ENCODE data around the gene RAPGEF4. TPM values are rescaled to one million over a fixed set of nuclear protein-coding genes. Genes with fewer than 3 reads are reported as not detected.

RAPGEF4 gene
- total RNA-seq, 4 donors from 2014 or later = 1.4 to 5.5 (median 1.8) TPM

GRCh38 chr2:172951554-172951953 lies 215.9 kb downstream of the RAPGEF4 start:
- Histone ChIP-seq H3K36me3 (no peaks in the 10 kb centered on the region), H3K4me3 (no peak overlapping the region), H3K27ac (no peak overlapping the region), H3K4me1 (no peaks in the 10 kb centered on the region), H3K27me3 (no peaks in the 10 kb centered on the region), H3K9me3 (no peaks in the 10 kb centered on the region)
- intact Hi-C loops (cut with DNase I; ENCODE audit: low total_unique reads) = no loop called here
- ATAC-seq (no peak), DNase-seq (no peak)
- in situ Hi-C loops (cut with MboI; ENCODE audit: low sequenced_read_pairs in 4 of 4) = loop anchor here in 2 of 4 donors (25.0 kb wide), 1 partner anchor 411 kb away; the partner anchor contains the start of gene CDCA7 (in 2 of the 2)
- TF ChIP-seq POLR2A (IDR thresholded peaks at IDR 0.05) = no peak
- TF ChIP-seq CTCF (IDR thresholded peaks at IDR 0.05 in 4 of 5, conservative IDR thresholded peaks at IDR 0.05 in 1 of 5) = no peak

- no peaks in the 10 kb centered on the region for H3K4me1 ChIP-seq
- intact Hi-C loops (cut with DNase I; ENCODE audit: low total_unique reads) = no loop called here
- in situ Hi-C loops (cut with MboI; ENCODE audit: low sequenced_read_pairs in 4 of 4) = loop anchor here in 2 of 4 donors (25.0 kb wide), 1 partner anchor 409 kb away; the partner anchor contains the start of gene CDCA7 (in 2 of the 2)
- H3K27me3 ChIP-seq = no peaks in the 10 kb centered on the region
- no peak for DNase-seq
- no peaks in the 10 kb centered on the region for H3K9me3 ChIP-seq
- no peaks in the 10 kb centered on the region for H3K36me3 ChIP-seq
- H3K27ac ChIP-seq = no peak overlapping the region
- H3K4me3 ChIP-seq = no peak overlapping the region
- ATAC-seq = no peak
- no peak for TF ChIP-seq POLR2A (IDR thresholded peaks at IDR 0.05)
- no peak for TF ChIP-seq CTCF (IDR thresholded peaks at IDR 0.05 in 4 of 5, conservative IDR thresholded peaks at IDR 0.05 in 1 of 5)
These were observed 217.8 kb downstream of the RAPGEF4 start for GRCh38 chr2:172953411-172953810.

GRCh38 chr2:172953970-172954852 lies 218.6 kb downstream of the RAPGEF4 start:
- DNase-seq (no peak), ATAC-seq (no peak)
- H3K36me3 ChIP-seq = no peaks in the 10 kb centered on the region

GRCh38 chr2:172955587-172955986 lies 219.9 kb downstream of the RAPGEF4 start:
- intact Hi-C loops (cut with DNase I; ENCODE audit: low total_unique reads) = no loop called here

More at GRCh38 chr2:172953970-172954852, 218.6 kb downstream of the RAPGEF4 start:
- H3K27ac ChIP-seq = no peak overlapping the region
- H3K27me3 ChIP-seq = no peaks in the 10 kb centered on the region
- no peaks in the 10 kb centered on the region for H3K4me1 ChIP-seq
- no peak overlapping the region for H3K4me3 ChIP-seq
- intact Hi-C loops (cut with DNase I; ENCODE audit: low total_unique reads) = no loop called here
- H3K9me3 ChIP-seq = no peaks in the 10 kb centered on the region
- TF ChIP-seq POLR2A (IDR thresholded peaks at IDR 0.05) (no peak), CTCF (IDR thresholded peaks at IDR 0.05 in 4 of 5, conservative IDR thresholded peaks at IDR 0.05 in 1 of 5) (no peak)
- in situ Hi-C loops (cut with MboI; ENCODE audit: low sequenced_read_pairs in 4 of 4) = loop anchor here in 2 of 4 donors (25.0 kb wide), 1 partner anchor 408 kb away; the partner anchor contains the start of gene CDCA7 (in 2 of the 2)

More at GRCh38 chr2:172955587-172955986, 219.9 kb downstream of the RAPGEF4 start:
- no peak overlapping the region for H3K27ac ChIP-seq
- no peak overlapping the region for H3K4me3 ChIP-seq
- H3K27me3 ChIP-seq = no peaks in the 10 kb centered on the region
- H3K36me3 ChIP-seq = no peaks in the 10 kb centered on the region
- DNase-seq (no peak), ATAC-seq (no peak)
- in situ Hi-C loops (cut with MboI; ENCODE audit: low sequenced_read_pairs in 4 of 4) = loop anchor here in 2 of 4 donors (25.0 kb wide), 1 partner anchor 407 kb away; the partner anchor contains the start of gene CDCA7 (in 2 of the 2)
- no peaks in the 10 kb centered on the region for H3K9me3 ChIP-seq
- H3K4me1 ChIP-seq = no peaks in the 10 kb centered on the region
- no peak for TF ChIP-seq POLR2A (IDR thresholded peaks at IDR 0.05)
- no peak for TF ChIP-seq CTCF (IDR thresholded peaks at IDR 0.05 in 4 of 5, conservative IDR thresholded peaks at IDR 0.05 in 1 of 5)
